Uterus (tissue), 4 donors: Measurements from ENCODE around the gene ZNF212. TPM values are rescaled to one million over a fixed set of nuclear protein-coding genes. Genes with fewer than 3 reads are reported as not detected.

ENCODE experiments used
- DNase-seq, 2 donors: peaks; one replicate each; pipeline ENCODE4 v3.0.0-alpha.2; 2019 to 2020
- H3K27ac ChIP-seq, 2 donors: fragments of 200-600 bp; sonication (generic); 1 replicate in 1 of 2; 2 replicates in 1 of 2; pipeline ENCODE4 v1.5.1; 2016 to 2018
- H3K27me3 ChIP-seq, 2 donors: fragments of 200-600 bp; sonication (generic); one replicate each; pipeline ENCODE4 v1.5.1; 2018 to 2019; ENCODE audit warnings: control low read depth in 1 of 2
- H3K36me3 ChIP-seq, 2 donors: fragments of 200-600 bp; sonication (generic); one replicate each; pipeline ENCODE4 v1.5.1; 2019; ENCODE audit warnings: control low read depth in 1 of 2
- H3K4me1 ChIP-seq, 2 donors: fragments of 200-600 bp; sonication (generic); one replicate each; pipeline ENCODE4 v1.5.1; 2018 to 2019; ENCODE audit warnings: control low read depth in 1 of 2
- H3K4me3 ChIP-seq, 2 donors: fragments of 200-600 bp; sonication (generic); 1 replicate in 1 of 2; 2 replicates in 1 of 2; pipeline ENCODE4 v1.5.1; 2018 to 2019; ENCODE audit warnings: mild to moderate bottlenecking in 1 of 2
- H3K9me3 ChIP-seq, 2 donors: fragments of 200-600 bp; sonication (generic); one replicate each; pipeline ENCODE4 v1.5.1; 2019; ENCODE audit warnings: control low read depth in 1 of 2
- CTCF ChIP-seq, 4 experiments: fragments of 200-600 bp in 2 of 4; fragments of 450-650 bp in 2 of 4; sonication (generic) in 2 of 4; IDR thresholded peaks; one replicate each; pipeline ENCODE4 v1.5.1; 2016 to 2019; ENCODE audit warnings: antibody characterized with exemption in 4 of 4, mild to moderate bottlenecking in 2 of 4, moderate library complexity in 1 of 4
- POLR2A ChIP-seq, 2 donors: fragments of 450-650 bp; IDR thresholded peaks; one replicate each; pipeline ENCODE4 v1.6.1; 2016; ENCODE audit warnings: antibody characterized with exemption in 2 of 2, mild to moderate bottlenecking in 1 of 2, moderate library complexity in 1 of 2
- intact Hi-C: fragments of 100-400 bp; cut with DNase I; formaldehyde crosslinking; loops from one replicate; pipeline ENCODE4 v1.15.1; 2023; ENCODE audit warnings: low total_unique reads
- total RNA-seq, 4 donors: library from RNA; depleted of rRNA in 3 of 4; stranded (reverse); fragments of >200 nt in 3 of 4; gene quantifications; one replicate each; pipeline versions ENCODE4 v1.1.0 to v1.2.4, GENCODE V29; 2014 to 2023
- donor health status: DM: yes; HTN: yes; CAD: no.

Gene ZNF212
- total RNA-seq, 4 donors from 2014 or later = 2.9 to 14.1 (median 7.7) TPM

DNA sequence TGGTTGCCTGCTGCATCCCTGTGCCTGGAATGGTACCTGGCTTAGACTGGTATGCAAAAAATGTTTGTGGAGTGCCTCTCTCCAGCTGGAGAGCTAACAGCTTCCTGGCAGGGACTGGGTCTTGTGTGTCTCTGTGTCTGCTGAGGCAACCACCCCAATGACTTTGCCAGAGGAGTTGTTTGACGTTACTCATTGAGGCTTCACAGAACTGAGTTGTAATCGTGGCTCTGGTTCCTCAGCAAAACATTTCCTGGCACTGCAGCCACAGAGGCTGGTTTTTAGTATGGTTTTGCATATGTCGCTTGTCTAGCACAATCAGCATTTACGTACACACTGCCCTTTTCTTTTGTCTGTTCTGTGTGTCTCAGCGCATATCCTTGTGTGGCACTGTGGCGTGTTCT is 36.6 kb upstream of the ZNF212 start:
- no peaks in the 10 kb centered on the region for H3K9me3 ChIP-seq
- H3K36me3 ChIP-seq = no peaks in the 10 kb centered on the region
- TF ChIP-seq CTCF (IDR thresholded peaks at IDR 0.05) = no peak
- TF ChIP-seq POLR2A (IDR thresholded peaks at IDR 0.05) = no peak
- no peak for DNase-seq
- no peaks in the 10 kb centered on the region for H3K4me1 ChIP-seq
- H3K4me3 ChIP-seq = no peak overlapping the region
- H3K27ac ChIP-seq = no peak overlapping the region
- intact Hi-C loops = no loop called here
- no peaks in the 10 kb centered on the region for H3K27me3 ChIP-seq

DNA sequence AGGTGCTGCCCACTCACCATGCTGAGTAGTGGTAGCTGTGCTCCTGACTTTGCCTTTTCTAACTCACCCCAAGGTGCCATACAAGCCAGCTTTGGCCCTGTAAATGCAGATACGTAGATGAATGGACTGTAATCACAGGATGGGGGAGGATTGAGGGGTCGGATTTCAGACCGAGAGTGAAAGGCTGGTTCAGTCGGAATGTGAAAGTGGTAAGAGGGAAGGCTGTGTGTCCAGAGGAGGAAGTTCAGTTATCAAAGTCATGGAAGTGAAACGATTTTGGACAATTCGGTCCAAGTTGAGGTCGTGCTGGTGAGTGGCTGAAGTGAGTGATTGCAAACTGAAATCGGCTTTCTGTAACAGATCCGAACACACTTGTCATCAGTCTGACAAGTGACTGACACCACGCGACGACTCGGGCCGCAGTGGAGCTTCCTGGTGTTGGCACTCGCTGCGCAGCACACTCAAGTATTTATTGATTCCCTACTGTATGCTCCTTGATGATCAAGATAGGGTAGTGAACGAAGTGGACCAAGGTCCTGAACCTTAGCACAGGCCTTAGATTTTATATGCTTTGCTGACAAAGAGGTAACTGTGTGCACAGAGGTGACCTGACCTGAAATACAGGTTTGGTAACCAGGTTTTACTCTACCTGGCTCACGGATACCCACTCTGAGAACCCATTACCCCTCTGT is 33.6 kb upstream of the ZNF212 start:
- TF ChIP-seq POLR2A (IDR thresholded peaks at IDR 0.05) (no peak), CTCF (IDR thresholded peaks at IDR 0.05) (no peak)
- Histone ChIP-seq H3K27me3 (no peaks in the 10 kb centered on the region), H3K9me3 (no peaks in the 10 kb centered on the region), H3K4me1 (no peaks in the 10 kb centered on the region), H3K27ac (no peak overlapping the region), H3K36me3 (no peaks in the 10 kb centered on the region), H3K4me3 (no peak overlapping the region)
- DNase-seq = no peak
- intact Hi-C loops = no loop called here

DNA sequence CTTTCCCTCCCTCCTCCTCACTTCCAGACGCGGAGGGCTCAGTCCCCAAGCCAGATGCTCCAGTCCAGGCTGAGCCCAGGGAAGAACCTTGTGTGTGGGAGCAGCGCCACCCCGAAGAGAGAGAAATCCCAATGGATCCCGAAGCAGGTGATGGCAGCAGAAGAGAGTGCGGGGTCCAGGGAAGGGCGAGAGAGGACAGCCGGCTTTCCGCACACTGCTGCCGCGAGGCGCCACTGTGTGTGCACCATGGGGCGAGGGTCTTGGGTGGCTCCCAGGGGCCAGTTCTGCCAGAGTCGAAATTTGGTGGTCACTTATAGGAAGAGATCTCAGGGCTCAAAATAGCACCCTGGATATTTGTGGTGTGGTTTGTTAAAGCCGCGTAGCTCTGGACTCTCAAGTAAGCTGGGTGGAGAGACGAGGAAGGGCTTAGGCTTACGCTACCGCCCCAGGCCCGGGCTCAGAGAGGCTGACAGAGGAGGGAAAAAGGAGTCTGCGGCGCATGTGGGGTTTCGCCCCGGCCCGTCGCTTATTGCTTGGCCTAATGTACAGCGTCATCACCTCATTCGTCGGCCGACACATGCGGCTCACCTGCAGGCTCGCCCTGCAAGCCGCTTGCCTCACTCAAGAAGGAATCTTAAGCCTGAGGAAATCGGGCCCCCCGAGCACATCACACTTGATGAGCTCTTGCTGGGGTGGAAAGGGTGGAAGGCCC is 32.0 kb upstream of the ZNF212 start:
- Histone ChIP-seq H3K27me3 (no peaks in the 10 kb centered on the region), H3K36me3 (no peaks in the 10 kb centered on the region), H3K4me1 (no peaks in the 10 kb centered on the region), H3K4me3 (no peak overlapping the region), H3K9me3 (no peaks in the 10 kb centered on the region), H3K27ac (no peak overlapping the region)
- TF ChIP-seq CTCF (IDR thresholded peaks at IDR 0.05) = no peak
- TF ChIP-seq POLR2A (IDR thresholded peaks at IDR 0.05) = no peak
- no peak for DNase-seq
- intact Hi-C loops = no loop called here

DNA sequence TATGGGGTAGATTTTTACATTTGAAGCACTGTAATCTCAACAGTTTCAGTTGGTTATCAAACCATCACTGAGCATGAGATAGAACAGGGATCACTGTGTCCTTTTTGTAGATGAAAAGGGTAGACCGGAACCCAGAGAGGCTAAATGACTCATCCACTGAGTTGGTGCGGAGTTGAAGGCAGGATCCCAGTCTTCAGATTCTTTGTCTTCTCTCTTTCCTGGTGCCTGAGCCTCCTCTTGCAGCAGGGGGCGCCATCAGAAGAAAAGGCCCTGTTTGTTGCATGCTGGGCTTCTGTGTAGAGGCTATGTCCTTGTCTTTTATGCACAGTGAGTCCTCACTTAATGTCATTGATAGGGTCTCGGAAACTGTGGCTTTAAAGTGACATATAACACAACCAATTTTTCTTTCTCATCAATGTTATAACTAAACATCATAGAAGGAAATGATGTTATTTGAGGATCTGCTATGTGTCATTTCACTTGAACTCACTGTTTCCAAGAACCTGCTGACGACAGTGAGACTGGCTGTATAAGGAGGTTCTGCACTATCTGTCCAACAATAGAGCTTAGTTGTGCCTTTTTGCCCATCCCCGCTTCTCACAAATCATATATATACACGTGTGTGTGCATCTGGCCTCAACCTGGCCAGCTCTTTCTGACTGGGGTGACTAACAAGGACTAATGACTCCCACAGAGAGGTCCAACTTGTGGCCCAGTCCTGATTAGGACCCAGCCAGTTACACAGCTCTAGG is 29.8 kb upstream of the ZNF212 start:
- no peak for TF ChIP-seq CTCF (IDR thresholded peaks at IDR 0.05)
- no peak for TF ChIP-seq POLR2A (IDR thresholded peaks at IDR 0.05)
- H3K27me3 ChIP-seq = no peaks in the 10 kb centered on the region
- H3K4me3 ChIP-seq = no peak overlapping the region
- no peak for DNase-seq
- no peaks in the 10 kb centered on the region for H3K9me3 ChIP-seq
- intact Hi-C loops = no loop called here
- no peaks in the 10 kb centered on the region for H3K4me1 ChIP-seq
- H3K36me3 ChIP-seq = no peaks in the 10 kb centered on the region
- no peak overlapping the region for H3K27ac ChIP-seq

GRCh38 chr7:149210551-149210950 is 28.9 kb upstream of the ZNF212 start:
- H3K4me3 ChIP-seq = no peak overlapping the region
- H3K27ac ChIP-seq = no peak overlapping the region
- intact Hi-C loops = no loop called here
- no peaks in the 10 kb centered on the region for H3K4me1 ChIP-seq
- H3K27me3 ChIP-seq = no peaks in the 10 kb centered on the region
- no peaks in the 10 kb centered on the region for H3K9me3 ChIP-seq
- TF ChIP-seq CTCF (IDR thresholded peaks at IDR 0.05) (no peak), POLR2A (IDR thresholded peaks at IDR 0.05) (no peak)
- no peaks in the 10 kb centered on the region for H3K36me3 ChIP-seq
- DNase-seq = no peak
